Uterus (tissue), 2 donors: ENCODE data around the gene FIBP.

Experiments used
- POLR2A ChIP-seq, 2 donors: fragments of 450-650 bp; IDR thresholded peaks; one replicate each; pipeline ENCODE4 v1.6.1; 2016; ENCODE audit warnings: antibody characterized with exemption in 2 of 2, mild to moderate bottlenecking in 1 of 2, moderate library complexity in 1 of 2
- TF ChIP-seq, protein P1 (sequence below), 4 experiments: fragments of 200-600 bp in 2 of 4; fragments of 450-650 bp in 2 of 4; sonication (generic) in 2 of 4; IDR thresholded peaks; one replicate each; pipeline ENCODE4 v1.5.1; 2016 to 2019; ENCODE audit warnings: antibody characterized with exemption in 4 of 4, mild to moderate bottlenecking in 2 of 4, moderate library complexity in 1 of 4

DNA sequence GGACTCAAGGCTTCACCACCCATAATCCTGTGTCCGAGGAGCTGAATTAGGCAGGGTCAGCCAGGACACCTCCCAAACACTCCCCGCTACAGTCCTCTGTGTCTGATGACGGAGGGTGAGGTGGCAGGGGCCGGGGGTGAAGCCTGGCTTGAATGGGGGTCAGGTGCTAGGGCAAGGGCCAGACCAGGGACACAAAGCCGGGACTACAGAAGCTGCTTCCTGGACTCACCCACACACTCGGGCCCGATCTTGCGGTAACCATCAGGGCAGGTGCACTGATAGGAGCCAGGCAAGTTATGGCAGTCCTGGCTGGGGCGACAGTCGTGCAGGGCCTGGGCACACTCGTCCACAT, 18.0 kb downstream of the FIBP start:
- no peak for TF ChIP-seq POLR2A (IDR thresholded peaks at IDR 0.05)
- TF ChIP-seq, protein P1, sequence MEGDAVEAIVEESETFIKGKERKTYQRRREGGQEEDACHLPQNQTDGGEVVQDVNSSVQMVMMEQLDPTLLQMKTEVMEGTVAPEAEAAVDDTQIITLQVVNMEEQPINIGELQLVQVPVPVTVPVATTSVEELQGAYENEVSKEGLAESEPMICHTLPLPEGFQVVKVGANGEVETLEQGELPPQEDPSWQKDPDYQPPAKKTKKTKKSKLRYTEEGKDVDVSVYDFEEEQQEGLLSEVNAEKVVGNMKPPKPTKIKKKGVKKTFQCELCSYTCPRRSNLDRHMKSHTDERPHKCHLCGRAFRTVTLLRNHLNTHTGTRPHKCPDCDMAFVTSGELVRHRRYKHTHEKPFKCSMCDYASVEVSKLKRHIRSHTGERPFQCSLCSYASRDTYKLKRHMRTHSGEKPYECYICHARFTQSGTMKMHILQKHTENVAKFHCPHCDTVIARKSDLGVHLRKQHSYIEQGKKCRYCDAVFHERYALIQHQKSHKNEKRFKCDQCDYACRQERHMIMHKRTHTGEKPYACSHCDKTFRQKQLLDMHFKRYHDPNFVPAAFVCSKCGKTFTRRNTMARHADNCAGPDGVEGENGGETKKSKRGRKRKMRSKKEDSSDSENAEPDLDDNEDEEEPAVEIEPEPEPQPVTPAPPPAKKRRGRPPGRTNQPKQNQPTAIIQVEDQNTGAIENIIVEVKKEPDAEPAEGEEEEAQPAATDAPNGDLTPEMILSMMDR (IDR thresholded peaks at IDR 0.05) = no peak
